Stimulated activated CD4-positive, alpha-beta T cell treated with anti-CD3 and anti-CD28 coated beads, Interleukin-1b, Interleukin-23, amount 100 ng/mL, for 1 hour (primary cell): ENCODE results near the gene VENTX.

Experiments used
- DNase-seq, 2 donors: peaks; one replicate each; pipeline ENCODE4 v3.0.0-alpha.2; 2020; ENCODE audit warnings: low read depth in 2 of 2

The VENTX gene

DNA sequence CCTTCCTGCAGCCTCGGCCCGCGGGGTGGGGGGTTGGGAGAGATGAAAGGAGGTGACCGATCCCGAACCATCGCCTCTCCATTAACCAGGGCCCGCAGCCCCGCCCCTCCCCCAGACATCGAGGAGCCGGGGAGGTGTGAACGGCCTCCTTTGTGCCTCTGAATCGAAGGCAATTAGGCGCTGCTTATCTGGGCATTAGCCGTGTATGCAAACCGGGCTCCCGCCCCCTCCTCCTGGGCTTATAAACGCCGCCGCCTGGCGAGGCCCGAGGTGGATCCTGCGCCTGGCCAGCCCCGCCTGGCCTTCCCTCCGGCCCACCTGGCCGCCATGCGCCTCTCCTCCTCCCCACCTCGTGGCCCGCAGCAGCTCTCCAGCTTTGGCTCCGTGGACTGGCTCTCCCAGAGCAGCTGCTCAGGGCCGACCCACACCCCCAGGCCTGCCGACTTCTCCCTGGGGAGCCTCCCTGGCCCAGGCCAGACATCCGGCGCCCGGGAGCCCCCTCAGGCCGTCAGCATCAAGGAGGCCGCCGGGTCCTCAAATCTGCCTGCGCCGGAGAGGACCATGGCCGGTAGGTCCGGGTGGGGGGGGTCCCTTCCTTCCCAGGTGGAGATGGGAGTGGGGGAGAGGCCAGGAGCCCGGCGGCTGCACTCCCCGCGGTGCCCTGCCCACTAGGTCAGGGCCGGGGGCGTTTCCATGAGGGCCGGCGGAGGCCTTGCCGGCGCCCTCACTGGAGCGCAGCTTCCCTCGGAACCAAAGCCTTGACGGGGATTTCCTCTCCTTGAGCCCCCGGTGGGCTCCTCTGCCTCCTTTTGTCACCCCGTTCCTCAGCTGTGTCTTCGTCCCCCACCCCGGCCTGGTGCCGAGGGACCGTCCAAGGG lies at the start of gene VENTX:
Gene VENTX, plus strand, starts transcription at position 268 of the 878 bp plus-strand sequence. Its CDS starts 60 bp downstream, at position 328.
- no peak for DNase-seq

GRCh38 chr10:133187906-133188681 lies 49.6 kb upstream of the VENTX start:
- no peak for DNase-seq

DNA sequence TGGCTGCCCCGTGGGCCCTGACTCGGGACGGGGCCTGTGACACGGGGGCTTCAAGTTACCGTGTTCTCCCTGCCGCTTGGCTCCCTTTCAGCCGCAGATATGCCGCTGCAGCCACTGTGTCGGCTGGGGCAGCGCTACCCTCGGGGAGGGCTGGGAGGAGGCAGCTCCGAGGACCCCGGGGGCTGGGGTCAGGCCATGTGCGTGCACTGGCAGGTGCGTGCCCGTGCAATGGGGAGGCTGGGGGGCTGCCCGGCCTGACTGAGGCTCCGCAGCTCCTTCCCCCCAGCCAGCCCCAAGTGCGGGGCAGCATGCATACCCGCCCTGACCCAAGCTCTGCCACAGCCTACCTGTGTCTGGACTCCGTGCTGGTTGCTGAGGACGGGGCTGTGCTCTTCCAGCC lies 48.4 kb upstream of the VENTX start:
- no peak for DNase-seq

DNA sequence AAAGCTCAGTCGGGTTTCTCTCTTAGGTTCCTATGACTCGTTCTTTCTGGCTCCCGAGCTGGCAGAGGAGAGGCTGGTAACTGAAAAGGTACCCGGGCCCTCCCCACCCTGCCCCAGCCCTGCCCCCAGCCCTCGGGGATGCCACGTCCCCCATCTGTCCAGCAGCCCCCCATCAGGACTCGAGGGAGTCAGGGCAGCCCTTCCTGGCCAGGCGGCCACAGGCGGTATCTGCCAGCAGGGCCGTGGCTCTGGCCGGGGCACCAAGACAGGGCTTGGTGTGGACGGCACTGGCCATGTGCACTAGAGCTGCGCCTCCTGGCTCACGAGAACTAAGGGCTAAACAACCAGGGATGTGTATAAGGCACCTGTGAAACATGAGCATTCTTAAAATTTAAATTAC lies 47.9 kb upstream of the VENTX start:
- no peak for DNase-seq

DNA sequence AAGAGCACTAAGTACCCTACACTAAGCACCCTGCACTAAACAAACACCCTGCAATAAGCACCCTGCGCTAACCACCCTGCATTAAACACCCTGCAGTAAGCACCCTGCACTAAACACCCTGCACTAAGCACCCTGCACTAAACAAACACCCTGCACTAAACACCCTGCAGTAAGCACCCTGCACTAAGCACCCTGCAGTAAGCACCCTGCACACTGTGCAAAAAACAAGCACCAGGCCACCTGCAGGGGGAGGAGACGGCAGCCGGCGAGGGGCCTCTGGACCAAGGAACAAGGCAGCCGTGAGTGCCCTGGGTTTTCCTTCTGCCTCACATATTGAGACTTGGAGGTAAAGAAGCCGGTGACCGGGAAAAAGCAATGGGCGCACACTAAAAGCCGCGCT lies 47.4 kb upstream of the VENTX start:
- DNase-seq: no peak

DNA sequence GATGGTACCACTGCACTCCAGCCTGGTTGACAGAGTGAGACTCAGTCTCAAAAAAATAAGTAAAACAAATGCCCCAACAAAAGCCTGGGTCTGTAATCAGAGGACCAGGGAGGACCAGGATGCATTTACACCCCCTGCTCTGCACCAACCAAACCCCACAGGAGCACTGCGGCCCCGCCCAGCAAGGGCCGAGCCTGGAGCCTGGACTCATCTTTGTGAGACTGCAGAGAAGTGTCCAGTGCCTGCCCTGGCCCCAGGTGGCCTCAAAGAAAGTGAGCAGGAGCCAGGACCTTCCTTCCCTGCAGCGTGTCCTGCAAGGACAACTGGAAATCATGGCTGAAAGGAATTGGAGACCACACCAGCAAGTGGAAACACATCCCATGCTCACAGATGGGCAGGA lies 46.0 kb upstream of the VENTX start:
- no peak for DNase-seq

- no peak for DNase-seq
Measured at GRCh38 chr10:133194151-133194550, 43.5 kb upstream of the VENTX start.

DNA sequence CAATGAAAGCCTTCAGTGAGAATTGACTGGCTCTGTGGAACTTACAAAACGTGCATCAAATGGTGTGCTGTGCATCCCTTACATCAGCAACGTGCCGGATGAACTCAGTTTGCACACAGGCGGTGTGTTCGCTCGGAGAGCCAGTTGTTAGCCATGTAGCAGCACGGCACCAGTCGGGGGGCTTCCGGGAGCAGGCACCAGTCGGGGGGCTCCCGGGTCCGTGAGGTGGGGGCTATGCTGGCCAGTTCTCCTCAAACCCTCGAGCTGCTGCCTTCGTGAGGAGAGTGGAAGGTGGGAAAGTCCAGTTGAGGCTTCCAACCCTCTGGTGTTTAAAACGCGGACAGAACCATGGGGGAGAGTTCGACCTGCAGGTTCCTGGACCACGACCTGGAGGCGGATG lies 42.6 kb upstream of the VENTX start:
- no peak for DNase-seq

DNA sequence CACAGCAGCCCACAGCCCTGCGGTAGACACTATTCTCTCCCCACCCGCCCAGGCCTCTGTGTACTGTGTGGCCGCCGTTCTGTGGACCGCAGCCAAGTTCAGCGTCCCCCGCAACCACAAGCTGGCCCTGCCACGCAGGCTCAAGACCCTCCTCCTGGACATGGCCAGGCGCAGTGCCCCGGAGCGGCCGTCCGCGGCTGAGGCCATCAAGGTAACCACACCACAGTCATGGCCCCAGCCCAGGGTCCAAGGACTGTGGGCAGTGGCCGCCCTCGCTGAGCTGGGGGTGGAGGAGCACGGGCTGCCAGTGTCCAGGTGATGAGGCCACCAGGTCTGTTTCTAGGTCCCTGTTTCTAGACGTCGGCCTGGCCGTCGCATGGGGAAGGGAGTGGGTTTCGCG lies 42.0 kb upstream of the VENTX start:
- no peak for DNase-seq

GRCh38 chr10:133196221-133196915 lies 41.3 kb upstream of the VENTX start:
- no peak for DNase-seq

GRCh38 chr10:133196936-133197758 lies 40.5 kb upstream of the VENTX start:
- DNase-seq: no peak

- no peak for DNase-seq
Measured at GRCh38 chr10:133197786-133198185, 39.9 kb upstream of the VENTX start.

GRCh38 chr10:133198206-133198605 lies 39.4 kb upstream of the VENTX start:
- no peak for DNase-seq

DNA sequence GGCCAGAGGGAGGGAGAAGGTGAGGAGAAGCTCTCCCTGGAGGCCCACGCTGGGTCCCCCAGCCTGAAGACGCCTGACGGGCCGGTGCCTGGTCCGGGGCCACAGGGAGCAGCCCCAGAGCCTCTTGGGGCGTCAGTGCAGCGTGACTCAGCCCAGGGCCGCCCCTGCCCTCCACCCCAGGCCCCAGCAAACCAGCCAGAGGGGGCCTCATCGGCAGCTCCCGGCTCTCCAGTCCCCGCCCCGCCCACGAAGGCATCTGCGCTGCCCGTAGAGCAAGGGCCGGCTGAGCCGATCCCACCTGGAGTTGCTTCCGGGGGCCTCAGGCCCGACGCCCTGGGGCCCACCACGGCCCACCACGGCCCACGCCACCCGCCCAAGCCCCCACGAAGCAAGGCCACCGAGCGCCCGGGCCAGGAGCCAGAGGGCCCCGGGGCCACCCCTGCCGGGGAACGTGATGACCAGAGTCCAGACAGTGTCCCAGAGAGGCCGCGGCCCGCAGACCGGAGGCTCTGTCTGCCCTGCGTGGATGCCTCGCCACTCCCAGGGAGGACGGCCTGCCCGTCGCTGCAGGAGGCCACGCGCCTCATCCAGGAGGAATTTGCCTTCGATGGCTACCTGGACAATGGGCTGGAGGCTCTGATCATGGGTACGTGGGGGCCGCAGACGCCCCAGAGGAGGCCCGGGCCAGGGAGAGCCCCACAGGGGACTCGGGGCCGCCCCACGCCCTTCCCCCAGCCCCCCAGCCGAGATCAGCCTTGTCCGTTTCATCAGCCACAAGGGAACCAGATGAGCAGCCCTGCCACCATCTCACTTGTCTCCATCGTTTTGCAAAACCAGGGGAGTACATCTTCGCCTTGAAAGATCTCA lies 38.8 kb upstream of the VENTX start:
- no peak for DNase-seq

GRCh38 chr10:133199488-133199885 lies 38.2 kb upstream of the VENTX start:
- DNase-seq: no peak

DNA sequence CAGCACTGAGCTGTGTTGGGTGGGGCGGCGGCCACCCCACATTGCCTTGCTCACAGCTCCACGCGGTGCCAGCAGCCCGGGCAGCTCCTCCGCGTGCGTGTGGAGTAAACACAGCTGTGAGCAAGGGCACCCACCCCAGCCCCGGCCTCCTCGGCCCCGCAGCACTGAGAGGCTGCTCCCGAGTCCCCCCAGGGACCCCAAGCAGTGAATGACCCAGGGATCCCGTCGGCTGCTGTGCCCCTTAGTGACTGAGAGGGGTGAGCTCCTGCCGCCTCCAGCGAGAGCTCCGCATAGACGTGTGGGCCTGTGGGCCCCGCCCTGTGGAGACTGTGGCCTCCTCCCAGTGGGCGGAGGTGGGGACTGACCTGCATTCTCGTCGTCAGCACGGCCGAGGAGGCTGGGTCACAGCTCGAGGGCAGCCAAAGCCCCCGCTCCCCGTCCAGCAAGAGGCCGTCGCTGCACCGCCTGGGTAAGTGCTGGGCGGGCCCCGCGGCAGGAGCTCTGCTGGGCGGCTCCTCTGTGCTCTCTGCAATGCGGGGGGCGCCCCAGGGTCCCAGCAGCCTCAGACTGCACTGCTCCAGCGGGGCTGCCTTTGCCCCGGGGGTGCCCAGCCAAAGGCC lies 37.6 kb upstream of the VENTX start:
- DNase-seq: no peak

- no peak for DNase-seq
Measured at GRCh38 chr10:133200621-133201031, 37.0 kb upstream of the VENTX start.

DNA sequence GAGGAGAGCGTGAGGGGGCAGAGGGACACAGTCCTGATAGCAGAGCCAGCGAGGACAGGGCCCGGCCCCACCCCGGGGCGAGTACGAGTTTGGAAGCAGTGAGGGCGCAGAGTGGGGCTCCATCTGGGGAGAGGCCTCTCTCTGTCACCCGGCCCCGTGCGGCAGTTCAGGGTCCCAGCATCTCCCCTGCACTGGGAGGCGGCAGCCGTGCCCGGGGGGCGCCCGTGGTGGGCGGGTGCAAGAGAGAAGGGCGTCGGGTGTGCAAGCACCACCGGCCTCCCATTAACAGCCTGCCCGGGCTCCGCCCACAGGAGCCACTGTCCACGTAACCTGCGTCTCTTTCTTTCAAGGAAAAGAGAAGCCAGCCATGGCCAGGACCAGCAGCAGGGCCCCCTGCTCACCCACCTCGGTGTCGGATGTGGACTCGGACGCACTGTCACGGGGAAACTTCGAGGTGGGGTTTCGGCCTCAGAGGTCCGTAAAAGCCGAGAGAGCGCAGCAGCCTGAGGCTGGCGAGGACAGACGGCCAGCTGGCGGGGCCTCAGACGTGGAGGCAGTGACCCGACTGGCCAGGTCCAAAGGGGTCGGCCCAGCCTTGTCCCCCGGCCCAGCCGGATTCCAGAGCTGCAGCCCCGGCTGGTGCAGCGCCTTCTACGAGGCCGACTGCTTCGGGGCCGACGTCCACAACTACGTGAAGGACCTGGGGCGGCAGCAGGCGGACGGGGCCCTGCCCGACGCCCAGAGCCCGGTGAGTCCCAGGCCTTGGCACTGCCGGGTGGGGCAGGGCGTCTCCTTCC lies 36.3 kb upstream of the VENTX start:
- DNase-seq: no peak
